Measurements from ENCODE around the gene GRAMD4.
A peak's percentile ranks its signal among the peaks of the same experiment; 100 is the strongest.
"Not testable (repeated sequence)": the region's sequence is repeated elsewhere in the genome, so short reads cannot be mapped to it uniquely, and the experiment has no call there.

Gene GRAMD4

GRCh38 chr22:46620588-46621242 is 529 bp downstream of the GRAMD4 start:
- DNase-seq (ENCODE audit: low spot score): no peak

GRCh38 chr22:46621243-46621930 is 1.2 kb downstream of the GRAMD4 start:
- not testable (repeated sequence) for DNase-seq (ENCODE audit: low spot score)

GRCh38 chr22:46622081-46622521 is 1.9 kb downstream of the GRAMD4 start:
- DNase-seq (ENCODE audit: low spot score): no peak

- DNase-seq (ENCODE audit: low spot score): no peak
Measured at GRCh38 chr22:46625113-46625842, 5.1 kb downstream of the GRAMD4 start.

GRCh38 chr22:46625843-46626349 is 5.7 kb downstream of the GRAMD4 start:
- no peak for DNase-seq (ENCODE audit: low spot score)

GRCh38 chr22:46626356-46626755 is 6.2 kb downstream of the GRAMD4 start:
- no peak for DNase-seq (ENCODE audit: low spot score)

GRCh38 chr22:46626911-46627805 is 7.0 kb downstream of the GRAMD4 start:
- DNase-seq (ENCODE audit: low spot score): no peak

GRCh38 chr22:46627806-46628482 is 7.8 kb downstream of the GRAMD4 start:
- no peak for DNase-seq (ENCODE audit: low spot score)

- no peak for DNase-seq (ENCODE audit: low spot score)
Measured at GRCh38 chr22:46628756-46629155, 8.6 kb downstream of the GRAMD4 start.

GRCh38 chr22:46629291-46629690 is 9.1 kb downstream of the GRAMD4 start:
- DNase-seq (ENCODE audit: low spot score): no peak

- no peak for DNase-seq (ENCODE audit: low spot score)
Measured at GRCh38 chr22:46631113-46631512, 10.9 kb downstream of the GRAMD4 start.

- no peak for DNase-seq (ENCODE audit: low spot score)
Measured at GRCh38 chr22:46632646-46633249, 12.6 kb downstream of the GRAMD4 start.

- DNase-seq (ENCODE audit: low spot score): no peak
Measured at GRCh38 chr22:46633334-46633890, 13.2 kb downstream of the GRAMD4 start.

- DNase-seq (ENCODE audit: low spot score): no peak
Measured at GRCh38 chr22:46634011-46634699, 14.0 kb downstream of the GRAMD4 start.

GRCh38 chr22:46634973-46635685 is 14.9 kb downstream of the GRAMD4 start:
- peak; percentile 20 for DNase-seq (ENCODE audit: low spot score)

- no peak for DNase-seq (ENCODE audit: low spot score)
Measured at GRCh38 chr22:46635756-46636155, 15.6 kb downstream of the GRAMD4 start.

- no peak for DNase-seq (ENCODE audit: low spot score)
Measured at GRCh38 chr22:46636221-46637002, 16.2 kb downstream of the GRAMD4 start.

Measured in COLO829 (cell line).